PFSK-1 (cell line): ENCODE data around the gene NT5C.

ENCODE experiments used
- FOXP2 ChIP-seq: optimal IDR thresholded peaks from 2 replicates; pipeline ENCODE3; 2011; ENCODE audit warnings: borderline replicate concordance, control low read depth, inconsistent platforms; ENCODE audit not compliant: insufficient read depth; ENCODE audit errors: extremely low read length, extremely low read depth
- POLR2AphosphoS5 ChIP-seq: IDR thresholded peaks from 2 replicates; pipeline ENCODE4 v1.6.1; 2012; ENCODE audit warnings: low read depth, mild to moderate bottlenecking, control low read depth, low read length, moderate library complexity
- SIN3A ChIP-seq: IDR thresholded peaks from 2 replicates; pipeline ENCODE4 v1.6.1; 2012; ENCODE audit warnings: mild to moderate bottlenecking, low read length, moderate library complexity, borderline replicate concordance; ENCODE audit not compliant: insufficient read depth
- TAF1 ChIP-seq: IDR thresholded peaks from 2 replicates; pipeline ENCODE4 v1.6.1; 2012; ENCODE audit warnings: low read length, control low read depth, borderline replicate concordance; ENCODE audit not compliant: insufficient read depth
- TF ChIP-seq, protein P1 (sequence below), 2 experiments: IDR thresholded peaks; 2 replicates each; pipeline versions ENCODE4 v1.6.1 to v1.8.0; 2011 to 2012; ENCODE audit warnings: low read depth in 2 of 2, low read length in 2 of 2, control low read depth in 1 of 2, inconsistent platforms in 1 of 2, mild to moderate bottlenecking in 1 of 2, moderate library complexity in 1 of 2; ENCODE audit not compliant: insufficient read depth in 1 of 2

NT5C gene

DNA sequence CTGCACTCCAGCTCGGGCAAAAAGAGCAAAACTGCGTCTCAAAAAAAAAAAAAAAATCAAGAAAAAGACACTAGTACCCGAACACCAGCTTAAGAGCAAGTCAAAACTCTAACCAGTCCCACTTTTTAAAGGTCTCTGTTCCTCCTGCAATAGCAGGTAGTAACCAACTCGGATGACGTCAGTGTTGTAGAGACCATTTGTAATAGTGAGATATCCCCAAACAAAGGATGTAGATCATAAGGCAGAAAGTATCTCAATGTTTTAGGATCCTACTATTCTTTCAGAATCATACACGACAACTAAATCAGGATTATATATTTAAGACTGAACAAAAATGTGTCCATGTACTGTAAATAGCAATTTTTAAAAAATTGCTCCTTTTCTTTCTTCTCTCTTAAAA lies 20.4 kb upstream of the NT5C start:
- TF ChIP-seq SIN3A, result no peak
- no peak for TF ChIP-seq POLR2AphosphoS5
- TF ChIP-seq, protein P1, sequence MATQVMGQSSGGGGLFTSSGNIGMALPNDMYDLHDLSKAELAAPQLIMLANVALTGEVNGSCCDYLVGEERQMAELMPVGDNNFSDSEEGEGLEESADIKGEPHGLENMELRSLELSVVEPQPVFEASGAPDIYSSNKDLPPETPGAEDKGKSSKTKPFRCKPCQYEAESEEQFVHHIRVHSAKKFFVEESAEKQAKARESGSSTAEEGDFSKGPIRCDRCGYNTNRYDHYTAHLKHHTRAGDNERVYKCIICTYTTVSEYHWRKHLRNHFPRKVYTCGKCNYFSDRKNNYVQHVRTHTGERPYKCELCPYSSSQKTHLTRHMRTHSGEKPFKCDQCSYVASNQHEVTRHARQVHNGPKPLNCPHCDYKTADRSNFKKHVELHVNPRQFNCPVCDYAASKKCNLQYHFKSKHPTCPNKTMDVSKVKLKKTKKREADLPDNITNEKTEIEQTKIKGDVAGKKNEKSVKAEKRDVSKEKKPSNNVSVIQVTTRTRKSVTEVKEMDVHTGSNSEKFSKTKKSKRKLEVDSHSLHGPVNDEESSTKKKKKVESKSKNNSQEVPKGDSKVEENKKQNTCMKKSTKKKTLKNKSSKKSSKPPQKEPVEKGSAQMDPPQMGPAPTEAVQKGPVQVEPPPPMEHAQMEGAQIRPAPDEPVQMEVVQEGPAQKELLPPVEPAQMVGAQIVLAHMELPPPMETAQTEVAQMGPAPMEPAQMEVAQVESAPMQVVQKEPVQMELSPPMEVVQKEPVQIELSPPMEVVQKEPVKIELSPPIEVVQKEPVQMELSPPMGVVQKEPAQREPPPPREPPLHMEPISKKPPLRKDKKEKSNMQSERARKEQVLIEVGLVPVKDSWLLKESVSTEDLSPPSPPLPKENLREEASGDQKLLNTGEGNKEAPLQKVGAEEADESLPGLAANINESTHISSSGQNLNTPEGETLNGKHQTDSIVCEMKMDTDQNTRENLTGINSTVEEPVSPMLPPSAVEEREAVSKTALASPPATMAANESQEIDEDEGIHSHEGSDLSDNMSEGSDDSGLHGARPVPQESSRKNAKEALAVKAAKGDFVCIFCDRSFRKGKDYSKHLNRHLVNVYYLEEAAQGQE (IDR thresholded peaks at IDR 0.05; ENCODE audit: insufficient read depth in 1 of 2, low read depth in 2 of 2, low read length in 2 of 2), result no peak
- TF ChIP-seq TAF1, result no peak
- TF ChIP-seq FOXP2, result no peak

DNA sequence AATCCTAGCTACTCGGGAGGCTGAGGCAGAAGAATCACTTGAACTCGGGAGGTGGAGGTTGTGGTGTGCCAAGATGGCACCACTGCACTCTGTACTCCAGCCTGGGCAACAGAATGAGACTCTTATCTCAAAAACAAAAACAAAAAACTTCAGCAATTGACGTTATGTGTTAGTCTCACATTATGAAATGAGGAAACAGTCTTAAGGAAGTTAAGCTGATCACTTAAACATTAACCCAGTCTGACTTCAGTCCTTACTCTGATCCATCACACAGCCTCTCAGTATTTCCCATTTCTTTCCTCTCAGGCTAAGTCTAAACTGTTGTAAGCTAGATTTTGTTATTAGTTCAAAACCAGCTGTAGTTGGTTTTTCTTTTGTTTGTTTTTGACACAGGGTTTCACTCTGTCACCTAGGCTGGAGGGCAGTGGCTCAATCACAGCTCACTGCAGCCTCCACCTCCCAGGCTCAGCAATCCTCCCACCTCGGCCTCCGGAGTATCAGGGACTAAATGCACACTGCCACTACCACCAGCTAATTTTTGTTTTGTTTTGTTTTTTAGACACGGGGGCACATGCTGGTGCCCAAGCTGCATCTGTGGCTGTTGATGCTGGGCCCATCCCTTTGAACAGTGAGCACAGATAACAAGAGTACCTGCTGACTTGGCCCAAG lies 16.5 kb upstream of the NT5C start:
- TF ChIP-seq, protein P1 (IDR thresholded peaks at IDR 0.05; ENCODE audit: insufficient read depth in 1 of 2, low read depth in 2 of 2, low read length in 2 of 2), result no peak
- TF ChIP-seq FOXP2, result no peak
- no peak for TF ChIP-seq POLR2AphosphoS5
- no peak for TF ChIP-seq SIN3A
- TF ChIP-seq TAF1, result no peak

DNA sequence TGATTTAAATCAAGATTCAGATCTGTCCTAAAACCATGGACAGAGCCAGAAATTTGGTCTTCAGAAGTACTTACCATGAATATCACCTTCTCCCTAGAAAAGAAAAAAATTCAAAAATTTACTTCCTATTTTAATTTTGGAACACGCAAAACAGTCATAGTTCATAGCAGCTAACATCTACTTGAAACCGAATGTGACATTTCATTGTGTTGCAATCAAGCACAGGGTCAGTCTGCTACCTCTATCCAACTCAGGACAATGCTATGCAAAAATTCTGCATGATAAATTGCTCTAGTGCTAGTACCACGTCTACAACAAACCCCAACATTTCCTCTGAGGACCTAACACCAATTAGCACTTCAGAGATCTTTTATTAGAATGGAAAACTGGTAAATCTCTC lies 15.1 kb upstream of the NT5C start:
- TF ChIP-seq TAF1 (no peak), POLR2AphosphoS5 (no peak), FOXP2 (no peak)
- TF ChIP-seq, protein P1 (IDR thresholded peaks at IDR 0.05; ENCODE audit: insufficient read depth in 1 of 2, low read depth in 2 of 2, low read length in 2 of 2), result no peak

- TF ChIP-seq POLR2AphosphoS5 (no peak; the same call in 1 of the 2 replicates), TAF1 (no peak), FOXP2 (no peak), SIN3A (no peak)
- TF ChIP-seq, protein P1 (IDR thresholded peaks at IDR 0.05; ENCODE audit: insufficient read depth in 1 of 2, low read depth in 2 of 2, low read length in 2 of 2), result no peak
Measured at GRCh38 chr17:75144816-75145512, 13.4 kb upstream of the NT5C start.
